ENCODE measurements around the gene CLASP1.
A peak's percentile ranks its signal among the peaks of the same experiment; 100 is the strongest.
"Not testable (repeated sequence)": the region's sequence is repeated elsewhere in the genome, so short reads cannot be mapped to it uniquely, and the experiment has no call there.

Gene CLASP1

DNA sequence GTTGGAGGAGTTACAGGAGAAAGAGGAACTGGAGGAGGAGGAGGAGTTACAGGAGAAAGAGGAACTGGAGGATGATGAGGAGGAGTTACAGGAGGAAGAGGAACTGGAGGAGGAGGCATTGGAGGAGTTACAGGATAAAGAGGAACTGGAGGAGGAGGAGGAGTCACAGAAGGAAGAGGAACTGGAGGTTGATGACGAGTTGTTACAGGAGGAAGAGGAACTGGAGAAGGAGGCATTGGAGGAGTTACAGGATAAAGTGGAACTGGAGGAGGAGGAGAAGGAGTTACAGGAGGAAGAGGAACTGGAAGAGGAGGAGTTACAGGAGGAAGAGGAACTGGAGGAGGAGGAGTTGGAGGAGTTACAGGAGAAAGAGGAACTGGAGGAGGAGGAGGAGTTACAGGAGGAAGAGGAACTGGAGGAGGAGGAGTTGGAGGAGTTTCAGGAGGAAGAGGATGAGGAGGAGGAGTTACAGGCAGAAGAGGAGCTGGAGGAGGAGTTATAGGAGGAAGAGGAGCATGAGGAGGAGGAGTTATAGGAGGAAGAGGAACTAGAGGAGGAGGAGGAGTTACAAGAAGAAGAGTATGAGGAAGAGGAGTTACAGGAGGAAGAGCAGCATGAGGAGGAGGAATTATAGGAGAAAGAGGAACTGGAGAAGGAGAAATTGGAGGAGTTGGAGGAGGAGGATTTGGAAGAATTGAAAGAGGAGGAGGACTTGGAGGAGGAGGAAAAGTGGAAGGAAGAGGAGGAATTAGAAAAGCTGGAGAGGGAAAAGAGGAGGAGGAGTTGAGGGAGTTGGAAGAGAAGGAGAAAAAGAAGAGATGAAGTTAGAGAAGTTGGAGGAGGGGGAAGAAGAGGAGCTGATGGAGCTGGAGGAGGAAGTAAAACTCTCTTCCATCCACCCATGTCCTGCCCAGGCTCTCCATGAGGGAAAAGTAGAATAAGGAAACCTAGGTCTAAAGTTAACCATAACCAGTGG, 37.2 kb downstream of the CLASP1 start:
- DNase-seq, result no peak

DNA sequence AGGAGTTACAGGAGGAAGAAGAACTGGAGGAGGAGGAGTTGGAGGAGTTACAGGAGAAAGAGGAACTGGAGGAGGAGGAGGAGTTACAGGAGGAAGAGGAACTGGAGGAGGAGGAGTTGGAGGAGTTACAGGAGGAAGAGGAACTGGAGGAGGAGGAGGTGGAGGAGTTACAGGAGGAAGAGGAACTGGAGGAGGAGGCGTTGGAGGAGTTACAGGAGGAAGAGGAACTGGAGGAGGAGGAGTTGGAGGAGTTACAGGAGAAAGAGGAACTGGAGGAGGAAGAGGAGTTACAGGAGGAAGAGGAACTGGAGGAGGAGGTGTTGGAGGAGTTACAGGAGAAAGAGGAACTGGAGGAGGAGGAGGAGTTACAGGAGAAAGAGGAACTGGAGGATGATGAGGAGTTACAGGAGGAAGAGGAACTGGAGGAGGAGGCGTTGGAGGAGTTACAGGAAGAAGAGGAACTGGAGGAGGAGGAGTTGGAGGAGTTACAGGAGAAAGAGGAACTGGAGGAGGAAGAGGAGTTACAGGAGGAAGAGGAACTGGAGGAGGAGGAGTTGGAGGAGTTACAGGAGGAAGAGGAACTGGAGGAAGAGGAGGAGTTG, 38.1 kb downstream of the CLASP1 start:
- DNase-seq, result not testable (repeated sequence)

DNA sequence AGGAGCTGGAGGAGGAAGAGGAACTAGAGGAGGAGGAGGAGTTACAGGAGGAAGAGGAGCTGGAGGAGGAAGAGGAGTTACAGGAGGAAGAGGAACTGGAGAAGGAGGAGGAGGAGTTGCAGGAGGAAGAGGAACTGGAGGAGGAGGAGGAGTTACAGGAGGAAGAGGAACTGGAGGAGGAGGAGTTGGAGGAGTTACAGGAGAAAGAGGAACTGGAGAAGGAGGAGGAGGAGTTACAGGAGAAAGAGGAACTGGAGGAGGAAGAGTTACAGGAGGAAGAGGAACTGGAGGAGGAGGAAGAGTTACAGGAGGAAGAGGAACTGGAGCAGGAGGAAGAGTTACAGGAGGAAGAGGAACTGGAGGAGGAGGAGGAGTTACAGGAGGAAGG, 38.8 kb downstream of the CLASP1 start:
- not testable (repeated sequence) for DNase-seq

DNA sequence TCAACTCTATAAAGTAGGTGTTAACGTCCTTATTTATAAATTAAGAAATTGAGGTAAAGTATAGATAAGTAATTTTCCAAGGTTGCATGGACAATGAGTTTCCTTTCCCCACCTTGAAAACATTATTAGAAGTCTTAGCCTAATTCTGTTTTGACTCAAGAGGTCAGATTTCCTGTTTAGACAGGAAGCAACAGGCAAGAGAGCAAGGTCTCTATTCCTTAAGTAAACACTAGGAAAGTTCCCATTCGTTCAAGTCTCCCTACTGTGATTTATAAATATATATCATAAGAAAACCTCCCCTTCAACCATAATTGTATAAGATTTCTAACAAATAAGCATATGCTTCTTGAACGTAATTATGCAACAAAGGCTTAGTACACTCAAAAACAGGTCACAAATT, 40.3 kb downstream of the CLASP1 start:
- no peak for DNase-seq

DNA sequence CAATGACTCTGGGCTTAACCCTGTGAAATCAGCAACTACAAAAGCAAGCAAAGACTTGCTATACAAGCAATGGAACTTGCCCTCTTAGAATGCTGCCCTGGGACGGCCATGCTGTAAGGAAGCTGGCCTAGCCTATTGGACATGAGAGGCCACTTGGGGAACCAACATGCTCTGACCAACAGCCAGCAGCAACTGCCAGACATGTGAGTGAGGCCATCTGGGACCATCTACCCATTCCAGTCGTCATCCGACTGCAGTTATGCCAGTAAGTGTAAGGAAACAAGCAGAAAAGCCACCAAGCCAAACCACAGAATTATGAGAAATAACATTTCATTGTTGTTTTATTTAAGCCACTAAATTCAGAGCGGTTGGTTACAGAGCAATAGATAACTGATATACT, 40.9 kb downstream of the CLASP1 start:
- no peak for DNase-seq

DNA sequence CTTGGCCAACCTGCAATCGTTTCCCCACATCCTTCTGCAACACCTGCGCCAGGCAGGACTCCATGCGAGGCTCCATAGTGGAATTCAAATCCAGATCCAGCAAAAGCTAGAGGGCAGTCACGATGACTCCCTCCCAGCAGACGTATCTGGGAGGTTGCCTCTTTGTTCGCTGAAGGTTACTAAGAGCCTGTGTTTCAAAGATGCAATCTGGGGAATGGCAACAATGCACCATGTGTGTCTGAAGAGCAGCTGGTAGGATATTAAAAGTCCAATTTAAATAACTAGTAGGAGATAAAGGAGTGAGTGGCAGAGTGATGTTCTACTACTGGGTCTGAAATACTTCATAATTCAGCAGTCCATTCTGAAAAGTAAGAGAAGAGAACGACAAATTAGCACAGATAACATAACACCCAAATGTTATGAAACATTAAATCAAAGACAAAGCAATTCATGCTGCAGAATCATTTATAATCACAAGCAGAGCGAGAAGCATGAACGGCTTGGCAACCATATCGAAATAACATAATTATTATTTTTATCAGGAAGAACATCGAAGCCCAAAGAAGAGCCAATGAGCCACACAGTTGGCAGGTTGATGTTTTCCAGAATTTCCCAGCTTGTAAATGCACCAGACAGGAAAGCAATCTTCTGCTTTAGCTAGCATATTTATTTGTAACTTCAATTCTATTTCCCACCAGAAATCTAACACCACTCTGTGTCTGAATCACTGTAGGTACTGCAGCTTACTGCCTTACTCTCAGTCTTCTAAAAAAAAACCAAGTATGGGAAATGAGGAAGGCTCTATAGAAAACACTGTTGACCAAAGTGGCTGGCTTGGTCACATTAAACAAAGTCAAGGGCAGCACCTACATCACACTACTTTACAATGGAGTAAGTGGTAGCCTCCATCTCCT, 43.2 kb downstream of the CLASP1 start:
- no peak for DNase-seq

DNA sequence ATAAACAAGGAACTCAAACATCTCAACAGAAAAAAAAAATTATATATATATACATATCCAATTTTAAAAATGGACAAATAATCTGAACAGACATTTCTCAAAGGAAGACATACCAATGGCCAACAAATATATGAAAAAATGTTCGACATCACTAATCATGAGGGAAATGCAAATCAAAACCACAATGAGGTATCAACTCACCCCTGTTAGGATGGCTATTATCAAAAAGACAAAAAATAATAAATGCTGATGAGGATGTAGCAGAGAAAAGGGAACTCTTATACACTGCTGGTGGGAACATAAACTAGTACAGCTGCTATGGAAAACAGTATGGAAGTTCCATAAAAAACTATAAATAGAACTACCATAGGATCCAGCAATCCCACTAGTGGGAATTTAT, 46.1 kb downstream of the CLASP1 start:
- no peak for DNase-seq

DNA sequence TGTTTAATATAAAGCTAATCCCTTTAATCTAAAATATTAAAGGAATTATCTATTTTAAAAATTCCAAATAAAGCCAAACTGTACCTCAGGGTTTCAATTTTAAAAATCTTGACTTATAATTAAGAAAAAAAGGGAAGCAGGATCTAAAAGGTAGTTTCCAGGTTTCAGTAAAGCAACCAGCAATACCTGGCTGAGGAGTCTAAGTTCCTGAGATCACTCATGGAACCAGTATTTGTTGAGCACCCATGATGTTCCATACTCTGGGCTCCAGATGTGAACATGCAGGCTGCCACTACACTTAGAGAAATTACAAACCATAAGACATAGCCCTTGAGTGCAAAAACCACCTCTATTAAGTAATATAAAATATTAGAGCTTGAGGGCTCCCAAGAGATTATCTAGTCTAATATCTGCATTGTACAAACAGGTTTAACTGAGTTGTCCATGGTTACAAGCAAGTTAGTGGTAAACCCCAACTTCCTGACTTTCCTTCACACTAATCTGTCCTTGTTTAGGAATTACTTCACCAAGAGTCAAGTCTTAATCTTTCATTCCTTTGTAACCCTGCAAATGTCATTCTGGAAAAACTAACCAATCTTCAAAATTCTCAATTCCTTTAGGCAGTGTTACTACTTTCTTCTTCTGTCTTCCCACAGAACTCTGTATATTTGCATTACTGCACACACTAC, 49.2 kb downstream of the CLASP1 start:
- no peak for DNase-seq

DNA sequence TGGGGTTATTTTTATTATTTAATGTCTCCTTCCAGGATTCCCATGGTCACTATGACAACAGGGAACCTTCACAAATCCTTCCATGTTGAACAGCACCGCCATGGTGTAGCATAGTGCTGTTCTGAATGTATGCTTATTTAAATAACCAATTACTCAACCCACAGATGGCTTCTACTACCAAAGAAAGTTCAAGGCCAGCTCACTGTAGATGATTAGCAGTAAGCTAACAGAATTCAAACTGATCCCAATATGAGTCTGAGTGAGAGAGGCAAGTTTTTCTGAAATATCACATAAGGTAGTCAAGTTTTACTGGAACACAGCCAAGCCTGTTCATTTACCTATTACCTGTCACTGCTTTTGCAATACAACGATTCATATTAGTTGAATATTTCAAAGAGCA, 51.2 kb downstream of the CLASP1 start:
- DNase-seq, result no peak

DNA sequence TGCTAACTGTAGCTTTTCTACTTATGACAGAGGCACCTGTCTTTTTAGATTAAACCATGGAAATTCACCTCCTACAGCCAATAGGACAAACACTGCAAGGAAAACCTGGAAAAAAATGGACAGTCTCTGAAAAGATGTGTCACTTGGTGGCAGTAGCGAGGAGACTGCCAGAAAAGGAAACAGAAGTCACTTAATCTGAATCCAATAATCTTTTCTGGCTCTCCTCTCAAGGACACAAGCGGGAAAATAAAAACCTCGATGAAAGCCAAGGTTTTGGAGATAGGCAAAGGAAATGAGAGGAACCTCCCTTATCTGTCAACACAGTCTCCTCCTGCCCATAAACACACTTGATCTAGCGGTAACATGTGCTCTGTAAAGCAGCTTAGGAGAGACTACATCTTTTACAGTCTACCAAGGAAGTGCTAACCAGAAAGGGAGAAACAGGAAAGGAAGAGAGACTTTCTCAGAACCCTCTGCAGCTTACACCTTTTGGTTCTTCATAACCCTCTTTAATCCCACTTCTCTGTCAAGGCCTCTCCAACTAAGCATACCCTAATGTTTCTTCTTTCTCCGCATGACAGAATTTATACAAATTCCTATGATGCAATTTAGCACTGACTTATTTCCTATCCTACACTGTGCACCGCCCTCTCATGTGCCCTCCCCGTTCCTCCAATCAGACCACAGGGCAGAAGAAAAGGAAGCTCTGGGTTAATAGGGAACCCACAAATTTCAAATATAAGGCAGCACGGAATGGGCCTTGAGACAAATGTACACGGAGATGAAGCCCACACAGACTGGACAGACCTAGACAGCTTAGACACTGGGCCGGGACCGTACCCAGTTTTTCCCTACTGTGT, 52.8 kb downstream of the CLASP1 start:
- DNase-seq, result peak; percentile 75

DNA sequence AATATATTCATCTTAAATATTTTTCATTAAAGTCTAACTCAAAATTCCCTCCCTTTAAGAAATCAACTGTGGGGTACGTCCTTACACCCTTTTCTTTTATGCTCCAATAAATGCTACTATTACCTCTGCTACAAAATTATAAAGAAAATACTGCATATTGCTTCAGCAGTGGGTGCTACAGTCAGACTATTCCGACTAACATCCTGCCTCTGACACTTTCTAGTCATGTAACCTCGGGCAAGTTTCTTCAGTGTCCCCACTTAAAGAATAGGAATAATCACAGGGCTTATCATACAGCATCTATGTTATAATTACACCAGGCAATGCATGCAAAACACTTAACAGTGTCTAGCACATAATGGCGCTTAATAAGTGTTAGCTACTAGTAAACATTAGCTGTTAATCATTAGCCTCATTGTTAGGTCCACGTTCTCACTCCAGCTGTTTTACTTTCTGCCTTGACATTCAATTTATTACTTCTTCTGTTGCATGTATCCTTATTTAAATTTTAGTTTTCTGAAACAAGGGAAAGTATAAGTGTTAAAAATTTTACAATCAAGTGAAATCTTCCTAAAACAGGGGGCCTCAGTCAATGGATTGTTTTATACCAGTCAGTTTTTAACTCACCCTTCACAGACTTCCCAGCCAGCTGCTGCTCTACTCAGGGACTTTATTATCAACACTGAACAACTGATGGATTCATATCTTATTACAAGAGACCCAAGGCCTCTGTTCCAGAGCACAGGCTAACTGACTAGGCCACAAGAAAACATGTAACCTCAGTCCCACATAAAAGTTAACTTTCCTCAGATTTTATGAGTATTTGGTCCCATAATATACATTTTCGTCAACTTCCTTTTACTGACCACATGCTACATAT, 54.0 kb downstream of the CLASP1 start:
- DNase-seq, result no peak

DNA sequence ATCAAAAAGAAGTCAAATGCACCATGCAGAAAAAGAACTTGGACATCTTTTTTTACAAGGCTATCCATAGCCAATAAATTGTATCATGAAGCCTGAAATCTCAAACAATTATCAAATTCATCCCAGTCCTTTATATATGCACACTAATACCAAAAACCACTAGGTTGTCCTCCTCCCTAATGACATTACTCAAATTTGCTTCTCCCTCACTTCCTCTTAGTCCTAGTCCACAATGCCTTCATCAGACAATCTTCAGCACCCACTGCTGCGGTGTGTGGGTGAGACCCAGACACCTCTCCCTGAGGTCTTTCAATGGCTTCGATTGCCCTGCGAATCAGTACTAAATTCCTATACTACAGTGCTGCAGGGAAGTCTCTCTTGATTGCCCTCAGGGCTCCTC, 58.1 kb downstream of the CLASP1 start:
- no peak for DNase-seq

DNA sequence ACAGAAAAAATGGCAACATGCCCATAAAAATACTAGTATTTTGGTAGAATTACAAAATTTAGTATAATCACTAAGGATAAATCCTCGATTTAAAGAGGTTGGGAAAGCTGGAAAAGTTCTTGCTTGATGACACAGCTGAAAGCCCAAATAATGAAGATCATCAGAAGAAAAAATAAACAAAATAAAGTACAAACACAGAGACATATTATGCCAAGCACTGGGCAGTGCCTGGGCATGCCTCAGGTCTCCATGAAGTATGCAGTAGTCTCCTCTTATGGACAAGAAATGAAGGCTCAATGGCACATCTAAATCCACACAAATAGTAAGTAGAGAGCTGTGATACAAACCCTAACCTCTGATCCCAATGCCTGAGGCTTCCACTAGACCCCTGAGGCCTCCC, 60.9 kb downstream of the CLASP1 start:
- DNase-seq, result no peak

DNA sequence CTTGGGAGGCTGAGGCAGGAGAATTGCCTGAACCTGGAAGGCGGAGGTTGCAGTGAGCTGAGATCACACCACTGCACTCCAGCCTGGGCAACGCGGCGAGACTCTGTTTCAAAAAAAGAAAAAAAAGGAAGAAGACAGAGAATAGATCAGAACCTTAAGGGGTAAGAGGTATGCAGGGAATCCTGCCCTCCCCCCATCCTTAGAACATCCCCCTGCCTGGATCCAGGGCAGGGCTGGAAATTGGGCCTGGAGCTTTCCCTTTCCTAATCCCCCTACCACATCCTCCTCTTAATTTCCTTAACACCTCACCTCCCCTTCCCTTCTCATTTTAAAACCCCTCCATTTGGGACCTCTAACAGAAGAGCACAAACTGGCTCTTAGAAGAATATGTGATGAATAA, 62.1 kb downstream of the CLASP1 start:
- DNase-seq, result no peak

DNA sequence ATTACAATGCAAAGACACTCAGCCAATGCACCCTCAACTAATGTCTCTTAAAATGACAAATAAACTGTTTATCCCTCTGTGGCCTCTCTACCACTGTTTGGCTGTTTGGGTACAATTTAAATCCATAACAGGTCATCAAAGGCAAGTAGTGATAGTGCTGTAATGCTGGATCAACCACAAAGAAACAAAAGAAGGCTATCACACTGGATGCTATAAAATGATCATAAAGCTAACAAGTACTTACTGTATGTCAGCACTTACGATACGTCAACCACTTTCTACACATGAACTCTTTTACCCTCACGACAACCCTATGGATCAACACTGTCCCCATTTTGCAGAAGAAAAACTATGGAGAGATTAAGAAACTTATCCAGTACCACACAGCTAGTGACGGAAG, 64.5 kb downstream of the CLASP1 start:
- no peak for DNase-seq

DNA sequence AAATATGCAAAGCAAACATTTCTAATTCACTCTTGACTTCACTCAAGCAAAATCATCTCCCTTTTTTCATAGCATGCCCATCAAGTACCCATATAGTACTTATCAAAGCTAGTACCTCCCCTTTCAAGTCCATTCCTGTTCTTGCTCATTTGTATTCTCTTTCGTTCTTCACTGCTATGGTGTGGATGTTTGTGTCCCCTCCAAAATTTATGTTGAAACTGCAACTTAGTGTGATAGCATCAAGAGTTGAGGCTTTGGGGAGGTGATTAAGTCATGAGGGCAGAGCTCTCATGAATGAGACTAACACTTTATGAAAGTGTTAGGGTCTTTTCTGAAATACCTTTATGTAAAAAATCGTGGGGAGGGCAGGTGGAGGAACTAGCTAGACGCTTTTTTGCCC, 65.7 kb downstream of the CLASP1 start:
- DNase-seq, result no peak

DNA sequence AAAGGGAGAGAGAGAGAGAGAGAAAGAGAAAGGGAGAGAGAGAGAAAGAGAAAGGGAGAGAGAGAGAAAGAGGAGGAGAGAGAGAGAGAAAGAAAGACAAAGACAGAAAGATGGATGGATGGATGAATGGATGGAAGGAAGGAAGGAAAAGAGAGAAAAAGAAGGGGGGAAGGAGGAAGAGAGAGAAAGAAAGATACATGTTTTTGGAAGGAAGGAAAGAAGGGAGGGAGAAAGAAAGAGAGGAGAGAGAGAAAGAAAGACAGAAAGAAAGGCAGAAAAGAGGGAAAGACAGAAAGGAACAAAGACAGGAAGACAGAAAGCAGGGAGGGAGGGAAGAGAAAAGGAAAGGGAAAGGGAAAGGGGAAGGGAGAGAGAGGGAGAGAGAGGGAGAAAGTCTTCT, 67.0 kb downstream of the CLASP1 start:
- no peak for DNase-seq

DNA sequence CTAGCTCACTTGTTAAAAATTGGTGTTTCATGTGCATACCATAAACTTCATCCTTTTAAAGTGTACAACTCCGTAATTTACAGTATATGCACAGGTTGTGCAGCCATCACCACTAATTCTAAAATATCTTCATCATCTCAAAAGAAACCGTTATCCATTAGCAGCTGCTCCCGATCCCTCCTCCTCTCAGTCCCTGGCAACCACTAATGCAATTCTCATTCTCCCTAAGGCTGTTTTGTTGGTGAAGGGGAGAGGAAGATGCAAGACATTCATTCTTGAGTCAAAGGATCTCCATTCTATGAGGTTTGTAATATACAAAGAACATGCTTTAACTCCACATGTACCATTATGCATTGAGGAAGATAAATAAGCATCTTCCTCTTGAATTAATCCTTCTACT, 70.0 kb downstream of the CLASP1 start:
- no peak for DNase-seq

DNA sequence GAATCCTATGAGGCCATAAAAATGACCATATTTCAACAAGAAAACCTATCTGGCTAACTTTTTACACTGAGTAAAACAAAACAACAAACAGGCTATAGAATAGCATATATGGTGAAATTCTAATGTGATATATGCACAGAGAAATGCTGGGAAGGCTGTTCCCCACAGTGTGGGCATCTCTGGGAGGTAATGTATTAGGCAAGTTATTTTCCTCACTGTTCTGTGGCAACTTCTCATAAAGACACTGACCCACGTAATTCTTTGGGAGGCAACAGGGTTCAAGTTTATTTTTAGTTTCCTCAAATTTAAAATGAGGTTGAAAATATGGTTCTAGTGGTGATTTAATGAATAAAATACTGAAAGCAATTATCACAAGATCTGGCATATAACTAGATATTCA, 71.9 kb downstream of the CLASP1 start:
- no peak for DNase-seq

DNA sequence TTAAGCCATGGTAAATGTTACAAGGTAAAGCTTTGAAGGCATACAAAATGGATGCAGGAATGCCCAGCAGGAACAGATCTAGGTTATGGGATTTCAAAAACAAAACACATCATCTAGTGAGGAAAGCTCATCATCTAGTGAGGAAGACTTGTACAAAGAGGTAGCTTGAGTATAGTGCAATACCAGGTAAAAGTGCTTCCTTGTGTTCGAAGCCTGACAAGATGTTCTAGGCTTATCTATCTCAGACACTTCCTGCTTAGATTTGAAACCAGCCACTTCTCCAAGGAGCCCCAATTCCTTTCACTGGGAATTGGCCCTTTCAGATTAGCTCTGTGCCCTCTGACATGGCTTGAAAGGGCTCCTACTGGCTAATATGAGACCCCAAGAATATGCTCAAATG, 73.0 kb downstream of the CLASP1 start:
- DNase-seq, result no peak

DNA sequence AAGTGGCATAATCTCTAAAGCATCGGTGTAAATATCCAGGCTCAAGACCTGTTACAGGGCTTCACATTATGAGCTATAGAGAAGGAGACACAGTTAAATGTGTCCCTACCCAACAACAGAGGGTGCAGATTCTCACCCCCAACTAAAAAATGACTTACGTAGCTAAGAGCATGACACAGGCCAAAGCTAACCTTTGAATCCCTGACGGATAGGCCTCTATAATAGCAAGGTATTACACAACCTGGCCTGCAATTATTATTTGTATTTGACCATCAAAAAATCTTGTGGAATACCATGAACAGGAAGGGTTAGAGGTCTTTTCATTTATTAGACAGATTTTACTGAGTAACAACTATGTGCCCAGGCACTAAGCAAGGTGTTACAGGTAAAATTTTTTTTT, 73.5 kb downstream of the CLASP1 start:
- DNase-seq, result no peak
